22Rv1 (cell line): Measurements from ENCODE around the gene SETD7.

Experiments used
- ZFX ChIP-seq: fragments of 450-650 bp; IDR thresholded peaks from 2 replicates; pipeline ENCODE4 v1.6.1; 2017; ENCODE audit warnings: antibody characterized with exemption, borderline replicate concordance
- TF ChIP-seq, protein P1 (sequence below): fragments of 450-650 bp; IDR thresholded peaks from 2 replicates; pipeline ENCODE4 v1.5.1; 2017; ENCODE audit warnings: mild to moderate bottlenecking

DNA sequence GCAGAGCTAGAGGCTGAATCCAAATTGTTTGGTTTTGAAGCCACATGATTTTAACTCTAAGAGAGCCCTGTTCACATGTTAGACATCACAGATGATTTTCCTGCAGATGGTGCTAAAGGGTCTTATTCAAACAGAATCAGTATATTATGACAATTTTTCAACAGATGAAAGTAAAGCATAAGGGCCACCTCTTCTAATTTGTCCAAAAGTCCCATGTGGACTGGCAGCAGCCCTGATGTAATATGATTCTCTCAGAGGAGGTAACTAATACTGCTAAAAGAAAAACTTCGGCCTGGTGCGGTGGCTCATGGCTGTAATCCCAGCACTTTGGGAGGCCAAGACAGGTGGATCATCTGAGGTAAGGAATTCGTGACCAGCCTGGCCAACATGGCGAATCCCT, 26.0 kb upstream of the SETD7 start:
- TF ChIP-seq, protein P1, sequence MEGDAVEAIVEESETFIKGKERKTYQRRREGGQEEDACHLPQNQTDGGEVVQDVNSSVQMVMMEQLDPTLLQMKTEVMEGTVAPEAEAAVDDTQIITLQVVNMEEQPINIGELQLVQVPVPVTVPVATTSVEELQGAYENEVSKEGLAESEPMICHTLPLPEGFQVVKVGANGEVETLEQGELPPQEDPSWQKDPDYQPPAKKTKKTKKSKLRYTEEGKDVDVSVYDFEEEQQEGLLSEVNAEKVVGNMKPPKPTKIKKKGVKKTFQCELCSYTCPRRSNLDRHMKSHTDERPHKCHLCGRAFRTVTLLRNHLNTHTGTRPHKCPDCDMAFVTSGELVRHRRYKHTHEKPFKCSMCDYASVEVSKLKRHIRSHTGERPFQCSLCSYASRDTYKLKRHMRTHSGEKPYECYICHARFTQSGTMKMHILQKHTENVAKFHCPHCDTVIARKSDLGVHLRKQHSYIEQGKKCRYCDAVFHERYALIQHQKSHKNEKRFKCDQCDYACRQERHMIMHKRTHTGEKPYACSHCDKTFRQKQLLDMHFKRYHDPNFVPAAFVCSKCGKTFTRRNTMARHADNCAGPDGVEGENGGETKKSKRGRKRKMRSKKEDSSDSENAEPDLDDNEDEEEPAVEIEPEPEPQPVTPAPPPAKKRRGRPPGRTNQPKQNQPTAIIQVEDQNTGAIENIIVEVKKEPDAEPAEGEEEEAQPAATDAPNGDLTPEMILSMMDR: no peak
- TF ChIP-seq ZFX: no peak
